Stimulated activated naive CD8-positive, alpha-beta T cell treated with anti-CD3 and anti-CD28 coated beads, Interleukin-15, amount 100 ng/mL, for 72 hours (primary cell): ENCODE results near the gene SGCA.

Source experiments
- ATAC-seq: fragments of 150-1000 bp; cut with Tn5 transposase; 2 replicates; pipeline ENCODE4 v1.10.0; 2021; ENCODE audit warnings: mild to moderate bottlenecking, moderate library complexity
- DNase-seq, 2 donors: peaks; one replicate each; pipeline ENCODE4 v3.0.0; 2021 to 2022
- H3K27ac Mint-ChIP-seq, 2 donors: one replicate each; pipeline ENCODE4 v1.8.0; 2022; ENCODE audit warnings: mild to moderate bottlenecking in 2 of 2, mixed read lengths in 2 of 2, moderate library complexity in 2 of 2
- H3K27me3 Mint-ChIP-seq: one replicate; pipeline ENCODE4 v1.8.0; 2022; ENCODE audit warnings: mixed read lengths
- H3K4me1 Mint-ChIP-seq: one replicate; pipeline ENCODE4 v1.8.0; 2022; ENCODE audit warnings: mild to moderate bottlenecking, mixed read lengths
- H3K4me3 Mint-ChIP-seq, 2 donors: one replicate each; pipeline ENCODE4 v1.8.0; 2022; ENCODE audit warnings: mild to moderate bottlenecking in 2 of 2, mixed read lengths in 2 of 2, moderate library complexity in 1 of 2
- H3K9me3 Mint-ChIP-seq, 2 donors: one replicate each; pipeline ENCODE4 v1.8.0; 2022; ENCODE audit warnings: mixed read lengths in 2 of 2

SGCA gene

GRCh38 chr17:50220811-50221210, 55.0 kb downstream of the SGCA start:
- Mint-ChIP-seq H3K27ac (no peak overlapping the region), H3K9me3 (peaks cover 13 to 15% of the 10 kb centered on the region in 2 donors), H3K4me3 (no peak overlapping the region), H3K4me1 (peaks cover 8% of the 10 kb centered on the region), H3K27me3 (peaks cover 16% of the 10 kb centered on the region)
- ATAC-seq (peak; percentile 48), DNase-seq (no peak)

GRCh38 chr17:50221266-50221863, 55.6 kb downstream of the SGCA start:
- Mint-ChIP-seq H3K4me3 (no peak overlapping the region), H3K27me3 (peaks cover 16% of the 10 kb centered on the region), H3K4me1 (peaks cover 8% of the 10 kb centered on the region), H3K9me3 (peaks cover 13 to 16% of the 10 kb centered on the region in 2 donors), H3K27ac (peak overlapping the region in 1 of 2 donors; percentile 14)
- no peak for DNase-seq
- ATAC-seq: peak; percentile 76

GRCh38 chr17:50221864-50222545, 56.2 kb downstream of the SGCA start:
- H3K27ac Mint-ChIP-seq: peak overlapping the region in 1 of 2 donors; percentile 14
- DNase-seq (no peak), ATAC-seq (no peak)
- peaks cover 13 to 18% of the 10 kb centered on the region in 2 donors for H3K9me3 Mint-ChIP-seq
- no peak overlapping the region for H3K4me3 Mint-ChIP-seq
- H3K4me1 Mint-ChIP-seq: peaks cover 8% of the 10 kb centered on the region
- peaks cover 15% of the 10 kb centered on the region for H3K27me3 Mint-ChIP-seq

- DNase-seq: no peak
- no peak overlapping the region for H3K4me3 Mint-ChIP-seq
- no peak overlapping the region for H3K27ac Mint-ChIP-seq
- H3K4me1 Mint-ChIP-seq: peaks cover 8% of the 10 kb centered on the region
- H3K27me3 Mint-ChIP-seq: peaks cover 8% of the 10 kb centered on the region
- H3K9me3 Mint-ChIP-seq: peaks cover 13 to 24% of the 10 kb centered on the region in 2 donors
- no peak for ATAC-seq
Measured at GRCh38 chr17:50222922-50223321, 57.1 kb downstream of the SGCA start.
